GM18502 (cell line): ENCODE measurements around the gene VIM.
A peak's percentile ranks its signal among the peaks of the same experiment; 100 is the strongest.
"Not testable (repeated sequence)": the region's sequence is repeated elsewhere in the genome, so short reads cannot be mapped to it uniquely, and the experiment has no call there.

Experiments
- ATAC-seq: cut with Tn5 transposase; IDR thresholded peaks from one replicate; pipeline ENCODE4 v1.9.1; 2021; ENCODE audit warnings: mild to moderate bottlenecking; ENCODE audit not compliant: unreplicated experiment, poor library complexity

VIM gene

GRCh38 chr10:17250736-17251135 is 22.7 kb downstream of the VIM start:
- no peak for ATAC-seq

GRCh38 chr10:17254543-17255050 is 26.6 kb downstream of the VIM start:
- ATAC-seq = not testable (repeated sequence)

- ATAC-seq = no peak
Observed at GRCh38 chr10:17255512-17255911, 27.5 kb downstream of the VIM start.

GRCh38 chr10:17256051-17256450 is 28.0 kb downstream of the VIM start:
- ATAC-seq = no peak

- no peak for ATAC-seq
Observed at GRCh38 chr10:17256627-17257026, 28.6 kb downstream of the VIM start.

GRCh38 chr10:17257466-17258321 is 29.7 kb downstream of the VIM start:
- ATAC-seq = peak; percentile 73

- no peak for ATAC-seq
Observed at GRCh38 chr10:17262502-17262901, 34.5 kb downstream of the VIM start.

- no peak for ATAC-seq
Observed at GRCh38 chr10:17263580-17263979, 35.5 kb downstream of the VIM start.

GRCh38 chr10:17265468-17265867 is 37.4 kb downstream of the VIM start:
- no peak for ATAC-seq

GRCh38 chr10:17266549-17266948 is 38.5 kb downstream of the VIM start:
- ATAC-seq = not testable (repeated sequence)

- no peak for ATAC-seq
Observed at GRCh38 chr10:17272648-17273047, 44.6 kb downstream of the VIM start.

- ATAC-seq = no peak
Observed at GRCh38 chr10:17273403-17273802, 45.4 kb downstream of the VIM start.

- ATAC-seq = no peak
Observed at GRCh38 chr10:17276756-17277424, 48.8 kb downstream of the VIM start.

- no peak for ATAC-seq
Observed at GRCh38 chr10:17278607-17279240, 50.7 kb downstream of the VIM start.

- no peak for ATAC-seq
Observed at GRCh38 chr10:17282311-17282710, 54.3 kb downstream of the VIM start.

- ATAC-seq = no peak
Observed at GRCh38 chr10:17286562-17287550, 58.8 kb downstream of the VIM start.
